Fibroblast of upper back skin (primary cell): ENCODE data around the gene OXA1L.
A peak's percentile ranks its signal among the peaks of the same experiment; 100 is the strongest.
"Not testable (repeated sequence)": the region's sequence is repeated elsewhere in the genome, so short reads cannot be mapped to it uniquely, and the experiment has no call there.

Experiments used
- DNase-seq: peaks from one replicate; pipeline ENCODE4 v3.0.0-alpha.2; 2013

Gene OXA1L

DNA sequence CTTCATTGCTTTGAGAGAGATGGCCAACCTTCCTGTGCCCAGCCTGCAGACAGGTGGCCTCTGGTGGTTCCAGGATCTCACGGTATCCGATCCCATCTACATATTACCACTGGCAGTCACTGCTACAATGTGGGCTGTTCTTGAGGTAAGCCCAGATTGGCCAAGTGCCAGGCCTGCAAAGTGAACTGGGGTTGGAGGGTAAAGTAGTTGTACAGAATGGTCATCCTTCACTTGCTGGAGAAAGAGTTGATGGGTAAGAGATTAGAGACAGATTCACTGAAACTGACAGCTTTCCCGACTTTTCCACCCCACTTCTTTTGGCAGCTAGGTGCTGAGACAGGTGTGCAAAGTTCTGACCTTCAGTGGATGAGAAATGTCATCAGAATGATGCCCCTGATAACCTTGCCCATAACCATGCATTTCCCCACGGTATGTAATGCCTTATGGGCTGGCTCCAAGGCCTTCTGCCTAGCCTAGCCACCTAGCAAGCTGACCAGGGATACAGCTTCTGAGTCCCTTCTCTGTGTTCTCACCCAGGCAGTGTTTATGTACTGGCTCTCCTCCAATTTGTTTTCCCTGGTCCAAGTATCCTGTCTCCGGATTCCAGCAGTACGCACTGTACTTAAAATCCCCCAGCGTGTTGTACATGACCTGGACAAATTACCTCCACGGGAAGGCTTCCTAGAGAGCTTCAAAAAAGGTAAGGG is 4.1 kb downstream of the OXA1L start:
- DNase-seq, result no peak

DNA sequence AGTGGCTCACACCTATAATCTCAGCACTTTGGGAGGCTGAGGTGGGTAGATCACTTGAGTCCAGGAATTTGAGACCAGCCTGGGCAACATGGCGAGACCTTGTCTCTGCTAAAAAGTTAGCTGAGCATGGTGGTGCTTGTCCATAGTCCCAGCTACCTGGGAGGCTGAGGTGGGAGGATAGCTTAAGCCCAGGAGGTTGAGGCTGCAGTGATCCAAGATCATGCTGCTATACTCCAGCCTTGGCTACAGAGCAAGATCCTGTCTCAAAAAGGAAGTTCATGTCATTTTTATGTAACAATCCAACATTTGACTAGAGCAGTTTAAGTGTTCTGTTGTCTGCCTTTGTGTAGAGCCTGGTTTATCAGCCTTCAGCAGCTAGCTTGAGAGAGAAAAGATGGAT is 6.2 kb downstream of the OXA1L start:
- no peak for DNase-seq

DNA sequence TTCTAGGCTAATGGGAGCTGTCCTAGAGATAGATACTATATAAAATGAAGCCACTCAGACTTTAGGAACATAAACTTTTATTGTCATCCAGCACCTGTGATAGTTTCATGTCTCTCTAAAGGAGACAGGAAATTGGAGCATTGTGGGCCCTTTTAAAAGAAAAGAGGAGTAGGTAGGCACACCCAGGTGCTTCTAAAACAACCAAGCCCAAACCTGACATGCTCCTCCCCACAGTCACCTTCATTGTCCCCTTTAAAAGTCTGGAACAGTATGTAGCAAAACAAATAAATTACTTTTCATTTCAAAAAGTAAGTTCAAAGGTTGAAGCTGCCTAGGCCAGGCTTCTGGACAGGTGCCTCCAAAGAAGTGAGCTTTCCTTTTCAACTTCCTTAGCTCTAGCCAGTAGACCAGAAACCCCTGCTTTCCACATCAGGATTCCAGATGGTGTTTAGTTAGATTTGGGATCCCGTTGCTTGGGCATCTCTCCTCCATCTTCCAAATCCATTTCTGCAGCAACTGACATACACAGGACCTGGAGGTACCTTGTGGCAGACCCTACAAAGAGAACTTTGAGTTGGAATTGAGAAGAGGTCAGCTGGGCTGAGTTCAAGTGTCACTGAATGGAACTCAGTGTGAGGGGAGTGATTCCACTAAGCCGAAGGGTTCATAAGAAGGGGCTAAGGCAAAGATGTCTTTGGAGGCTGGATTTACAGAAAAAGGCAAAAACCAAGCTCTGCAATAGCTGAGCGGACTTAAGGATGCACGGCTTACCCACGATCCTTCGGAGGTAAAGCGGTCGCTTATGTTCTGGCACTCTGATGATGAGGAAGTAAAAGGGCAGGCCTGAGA is 6.9 kb downstream of the OXA1L start:
- DNase-seq, result no peak

DNA sequence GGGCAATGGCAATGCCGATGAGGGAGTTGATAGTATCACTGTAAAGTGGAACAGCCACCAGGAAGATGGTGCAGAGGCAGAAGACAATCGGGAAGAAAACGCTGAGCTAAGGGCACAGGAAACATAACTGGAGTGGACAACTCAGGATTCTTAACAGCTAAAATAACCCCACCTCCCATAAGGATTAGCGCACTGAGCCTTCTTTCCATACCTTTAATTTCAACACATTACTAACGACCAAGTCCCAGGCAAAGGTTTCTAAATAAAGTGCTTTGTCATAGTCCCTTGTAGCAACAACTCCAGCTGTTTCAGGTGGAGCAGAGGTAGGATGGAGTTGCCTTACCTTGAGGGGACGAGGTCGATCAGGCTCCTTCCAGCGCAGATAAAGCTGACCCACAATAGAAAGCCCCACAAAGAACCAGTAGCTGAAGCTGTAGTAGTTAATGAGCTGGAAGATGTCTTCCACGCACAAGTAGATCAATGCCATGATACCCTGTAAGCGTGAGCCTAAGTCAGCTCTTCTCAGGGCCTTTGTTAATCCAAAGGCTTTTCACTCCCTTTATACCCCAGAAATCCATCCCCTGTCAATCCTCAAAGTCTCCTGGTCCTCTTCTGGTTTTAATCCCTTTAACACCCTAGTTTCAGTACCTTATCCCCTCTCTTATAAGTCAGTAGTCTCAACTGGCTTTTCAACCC is 7.7 kb downstream of the OXA1L start:
- no peak for DNase-seq

DNA sequence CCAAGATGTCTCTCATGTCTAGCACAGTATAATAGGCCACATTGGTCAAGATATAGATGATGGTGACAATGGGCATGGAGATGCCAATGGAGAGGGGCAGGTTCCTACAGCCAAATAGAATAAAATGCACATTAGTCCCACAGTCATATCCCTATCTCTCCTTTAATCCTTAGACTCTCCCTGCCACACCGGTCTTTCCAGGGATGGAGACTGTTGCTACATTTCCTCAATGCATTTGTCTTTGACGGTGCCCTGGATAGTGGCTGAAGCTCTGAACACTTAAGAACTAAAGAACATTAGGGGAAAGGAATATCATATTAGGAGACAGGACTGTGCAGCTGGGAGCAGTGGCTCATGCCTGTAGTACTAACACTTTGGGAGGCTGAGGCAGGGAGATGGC is 9.7 kb downstream of the OXA1L start:
- no peak for DNase-seq

DNA sequence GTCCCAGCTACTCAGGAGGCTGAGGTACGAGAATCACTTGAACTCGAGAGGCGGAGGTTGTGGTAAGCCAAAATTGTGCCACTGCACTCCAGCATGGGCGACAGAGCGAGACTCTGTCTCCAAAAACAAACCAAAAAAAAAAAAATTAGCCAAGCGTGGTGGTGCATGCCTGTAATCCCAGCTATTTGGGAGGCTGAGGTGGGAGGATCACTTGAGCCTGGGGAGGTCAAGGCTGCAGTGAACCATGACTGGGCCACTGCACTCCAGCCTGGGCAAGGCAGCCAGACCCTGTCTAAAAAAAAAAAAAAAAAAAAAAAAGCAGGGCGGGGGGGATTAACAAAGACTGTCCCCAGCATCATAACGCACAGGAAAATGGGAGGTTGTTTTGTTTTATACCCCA is 10.4 kb downstream of the OXA1L start:
- not testable (repeated sequence) for DNase-seq

DNA sequence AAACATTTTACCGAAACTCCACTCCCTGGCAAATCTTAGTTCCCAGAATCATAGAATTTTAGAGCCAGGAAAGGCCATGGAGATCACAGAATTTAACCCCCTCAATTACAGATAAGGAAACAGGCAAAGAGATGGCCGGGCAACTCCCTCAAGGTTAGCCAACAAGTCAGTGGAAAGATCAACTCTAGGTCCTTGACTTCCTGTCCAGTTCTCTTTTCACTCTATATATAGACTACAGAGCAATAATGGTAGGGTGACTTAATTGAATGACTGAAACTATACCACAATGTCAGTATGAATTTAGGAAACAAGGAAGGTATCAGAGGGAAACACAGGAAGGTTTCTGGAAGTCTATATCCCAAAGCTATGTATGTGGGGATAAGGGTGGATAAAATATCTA is 11.6 kb downstream of the OXA1L start:
- no peak for DNase-seq

DNA sequence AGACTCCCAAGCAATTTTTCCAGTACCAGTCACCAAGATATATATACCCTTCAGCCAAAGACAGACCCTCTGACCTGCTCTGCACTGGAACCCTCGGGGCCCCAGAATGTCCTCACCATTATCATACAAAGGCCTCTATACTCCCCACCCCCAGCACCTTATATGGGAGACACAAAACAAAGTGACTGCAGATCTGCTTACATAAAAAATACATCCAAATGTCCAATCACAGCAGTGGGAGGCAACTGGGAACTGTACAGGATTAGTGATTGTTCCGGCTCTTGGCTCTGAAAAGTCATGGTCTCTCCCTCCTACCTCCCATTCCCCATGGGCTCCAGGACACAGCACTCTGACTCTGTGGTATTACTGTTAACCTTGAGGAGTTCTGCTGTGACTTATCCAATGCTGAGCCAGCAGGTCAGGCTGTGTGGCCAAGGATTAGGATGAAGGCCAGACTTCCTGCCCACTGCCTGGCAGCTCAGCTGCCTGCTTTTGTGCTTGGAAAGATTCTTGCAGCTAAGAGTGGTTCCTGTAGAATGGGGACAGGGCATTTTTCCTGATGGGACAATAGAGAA is 13.7 kb downstream of the OXA1L start:
- no peak for DNase-seq

DNA sequence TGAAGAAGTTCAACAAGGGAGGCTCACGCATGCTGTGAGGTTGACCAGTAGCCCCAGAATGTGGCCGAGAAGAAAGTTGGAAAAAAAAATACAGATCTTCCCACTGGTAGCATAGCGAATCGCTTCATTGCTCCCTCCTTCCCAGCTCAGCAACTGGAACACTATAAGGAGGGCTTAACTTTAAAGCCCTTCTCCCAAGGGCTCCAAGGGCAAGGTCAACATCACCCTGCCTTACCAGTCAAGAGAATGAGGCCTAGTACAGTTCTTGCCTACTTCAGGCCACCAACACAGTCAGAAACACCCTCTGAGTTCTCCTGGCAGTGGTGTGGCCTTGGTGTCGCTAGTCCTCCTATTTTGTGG is 14.4 kb downstream of the OXA1L start:
- no peak for DNase-seq

DNA sequence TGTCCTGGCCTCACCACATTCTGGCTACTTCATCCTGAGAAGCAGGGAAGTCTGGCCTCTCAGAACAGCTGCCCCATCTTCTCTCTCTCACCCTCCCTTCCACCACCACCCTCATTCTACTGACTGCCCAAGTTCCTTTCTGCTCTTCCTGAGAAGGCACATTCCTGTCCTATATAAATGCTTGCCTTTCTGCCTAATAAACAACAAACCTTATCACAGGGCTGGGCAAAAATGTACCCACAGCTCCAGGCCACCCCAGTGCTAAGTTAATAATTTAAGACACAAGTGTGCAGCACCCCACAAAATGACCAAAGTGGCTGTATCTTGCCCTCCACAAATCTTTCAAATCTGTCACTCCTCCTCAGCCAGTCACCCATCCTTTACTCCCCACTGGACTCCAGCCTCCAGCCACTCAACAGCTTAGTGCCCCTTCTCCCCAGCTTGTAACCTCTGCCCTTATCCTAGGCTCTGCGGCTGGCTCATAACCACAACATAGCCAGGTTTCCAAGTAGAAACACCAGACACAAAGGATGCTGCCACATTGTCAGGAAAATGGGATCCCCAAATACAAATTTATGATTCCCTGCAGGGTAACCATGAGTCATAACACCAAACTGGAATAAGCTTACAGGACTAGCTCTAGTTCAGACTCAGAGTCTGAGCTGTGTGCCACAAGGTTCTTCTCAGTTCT is 15.0 kb downstream of the OXA1L start:
- peak; percentile 32 for DNase-seq

DNA sequence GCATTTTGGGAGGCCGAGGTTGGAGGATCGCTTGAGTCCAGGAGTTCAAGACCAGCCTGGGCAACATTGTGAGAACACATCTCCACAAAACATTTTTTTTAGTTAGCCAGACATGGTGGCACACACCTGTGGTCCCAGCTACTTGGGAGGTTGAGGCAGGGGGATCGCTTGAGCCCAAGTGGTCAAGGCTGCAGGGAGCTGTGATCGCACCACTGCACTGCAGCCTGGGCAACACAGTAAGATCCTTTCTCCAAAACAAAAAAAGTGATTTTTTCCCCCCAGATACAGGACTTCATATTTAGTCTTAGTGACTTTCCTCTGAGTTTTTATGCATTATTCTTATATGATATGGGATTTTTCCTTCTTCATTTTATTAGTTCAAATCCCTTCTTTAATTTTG is 20.2 kb downstream of the OXA1L start:
- no peak for DNase-seq

DNA sequence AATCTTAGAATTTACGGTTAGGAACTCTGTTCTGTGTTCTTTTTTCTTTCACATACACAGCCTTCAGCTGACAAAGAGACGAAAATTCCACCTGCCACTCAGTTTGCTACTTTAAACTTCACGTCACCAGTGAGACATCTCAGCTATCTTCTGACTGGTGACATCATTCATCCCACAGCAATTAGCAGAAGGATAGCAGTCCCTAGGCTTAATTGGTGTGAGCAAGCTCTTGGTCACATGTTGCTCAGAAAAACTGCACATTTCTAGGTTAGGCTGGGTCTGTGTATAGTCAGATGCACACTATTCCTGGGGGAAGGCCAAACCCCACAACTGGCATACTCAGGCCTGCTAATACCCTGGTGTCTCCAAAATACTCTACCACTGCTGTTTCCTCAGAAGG is 24.8 kb downstream of the OXA1L start:
- peak; percentile 55 for DNase-seq

DNA sequence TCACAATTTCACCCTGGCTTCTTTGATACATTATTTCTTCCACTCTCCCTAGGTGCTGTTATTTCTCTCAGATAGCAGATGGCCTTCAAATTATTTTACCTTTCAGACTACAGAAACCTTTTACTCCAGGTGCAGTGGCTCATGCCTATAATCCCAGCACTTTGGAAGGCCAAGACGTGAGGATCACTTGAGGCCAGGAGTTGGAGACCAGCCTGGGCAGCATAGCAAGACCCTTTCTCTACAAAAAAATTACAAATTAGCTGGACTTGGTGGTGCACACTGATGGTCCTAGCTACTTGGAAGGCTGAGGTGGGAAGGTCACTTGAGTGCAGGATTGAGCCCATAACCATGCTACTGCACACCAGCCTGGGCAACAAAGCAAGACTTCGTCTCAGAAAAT is 25.7 kb downstream of the OXA1L start:
- DNase-seq, result no peak

DNA sequence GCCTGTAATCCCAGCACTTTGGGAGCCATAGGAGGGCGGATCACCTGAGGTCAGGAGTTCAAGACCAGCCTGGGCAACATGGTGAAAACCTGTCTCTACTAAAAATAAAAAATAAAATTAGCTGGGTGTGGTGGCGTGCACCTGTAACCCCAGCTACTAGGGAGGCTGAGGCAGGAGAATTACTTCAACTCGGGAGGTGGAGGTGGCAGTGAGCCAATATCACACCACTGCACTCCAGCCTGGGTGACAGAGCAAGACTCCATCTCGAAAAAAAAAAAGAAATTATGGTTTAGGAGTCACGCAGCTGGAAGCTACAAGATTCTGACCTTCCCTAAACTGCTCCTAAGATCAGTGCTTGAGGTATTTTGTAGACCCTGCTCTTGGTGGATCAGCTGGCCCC is 27.1 kb downstream of the OXA1L start:
- DNase-seq, result not testable (repeated sequence)

DNA sequence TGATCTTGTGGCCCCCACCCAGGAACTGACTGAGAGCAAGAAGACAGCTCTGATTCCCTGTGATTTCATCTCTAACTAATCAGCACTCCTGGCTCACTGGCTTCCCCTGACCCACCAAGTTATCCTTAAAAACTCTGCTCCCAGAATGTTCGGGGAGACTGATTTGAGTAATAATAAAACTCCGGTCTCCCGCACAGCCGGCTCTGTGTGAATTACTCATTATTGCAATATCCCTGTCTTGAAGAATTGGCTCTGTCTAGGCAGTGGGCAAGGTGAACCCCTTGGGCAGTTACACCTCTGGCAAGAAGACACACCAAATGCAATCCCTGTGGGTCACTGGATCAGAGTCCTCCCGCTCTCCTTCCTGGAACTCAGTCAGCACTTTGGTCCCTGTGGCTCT is 27.5 kb downstream of the OXA1L start:
- no peak for DNase-seq

DNA sequence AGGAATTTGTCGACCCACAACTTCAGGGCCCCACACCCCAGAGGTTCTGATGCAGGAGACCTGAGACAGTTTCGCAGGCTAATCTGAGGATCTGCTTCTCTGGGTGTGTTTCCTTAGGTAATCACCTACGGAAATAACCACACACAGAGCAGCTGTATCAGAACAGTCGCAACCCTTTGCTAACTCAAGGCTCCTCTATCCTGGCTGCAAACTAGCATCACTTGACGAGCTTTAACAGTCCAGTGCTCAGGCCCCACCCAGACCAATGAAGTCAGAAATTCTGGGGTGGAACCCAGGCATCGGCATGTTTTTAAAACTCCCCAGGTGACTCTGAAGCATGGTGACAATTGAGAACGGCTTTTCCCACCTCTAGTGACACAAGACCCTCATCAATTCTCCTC is 28.1 kb downstream of the OXA1L start:
- no peak for DNase-seq

DNA sequence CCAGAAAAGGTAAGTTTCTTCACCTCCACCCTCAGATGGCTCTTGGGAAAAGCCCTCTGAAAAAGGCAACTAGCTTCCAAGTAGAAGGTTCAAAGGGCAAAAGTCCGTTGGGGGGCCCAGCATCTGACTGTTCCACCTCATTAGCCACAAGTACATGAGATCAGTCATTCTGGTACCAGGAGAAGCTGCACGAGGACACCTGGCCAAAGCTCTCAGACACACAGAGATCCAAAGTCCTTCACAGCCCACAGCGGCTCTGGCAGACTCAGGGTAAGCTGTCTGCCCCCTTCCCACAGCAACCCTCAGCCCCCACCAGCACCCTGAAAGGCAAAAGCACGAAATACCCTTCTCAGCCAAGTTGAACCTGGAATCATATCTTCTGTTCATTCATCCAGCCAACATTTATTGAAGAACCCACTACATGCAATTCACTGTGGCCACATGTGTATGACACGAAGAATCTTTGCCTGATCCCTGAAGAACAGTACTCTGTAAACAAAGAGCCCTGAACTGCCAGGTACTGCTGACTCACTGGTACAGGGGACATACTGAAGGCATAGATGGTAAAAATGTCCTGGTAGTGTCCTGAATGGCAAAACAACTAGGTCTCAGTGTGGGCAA is 29.7 kb downstream of the OXA1L start:
- no peak for DNase-seq

DNA sequence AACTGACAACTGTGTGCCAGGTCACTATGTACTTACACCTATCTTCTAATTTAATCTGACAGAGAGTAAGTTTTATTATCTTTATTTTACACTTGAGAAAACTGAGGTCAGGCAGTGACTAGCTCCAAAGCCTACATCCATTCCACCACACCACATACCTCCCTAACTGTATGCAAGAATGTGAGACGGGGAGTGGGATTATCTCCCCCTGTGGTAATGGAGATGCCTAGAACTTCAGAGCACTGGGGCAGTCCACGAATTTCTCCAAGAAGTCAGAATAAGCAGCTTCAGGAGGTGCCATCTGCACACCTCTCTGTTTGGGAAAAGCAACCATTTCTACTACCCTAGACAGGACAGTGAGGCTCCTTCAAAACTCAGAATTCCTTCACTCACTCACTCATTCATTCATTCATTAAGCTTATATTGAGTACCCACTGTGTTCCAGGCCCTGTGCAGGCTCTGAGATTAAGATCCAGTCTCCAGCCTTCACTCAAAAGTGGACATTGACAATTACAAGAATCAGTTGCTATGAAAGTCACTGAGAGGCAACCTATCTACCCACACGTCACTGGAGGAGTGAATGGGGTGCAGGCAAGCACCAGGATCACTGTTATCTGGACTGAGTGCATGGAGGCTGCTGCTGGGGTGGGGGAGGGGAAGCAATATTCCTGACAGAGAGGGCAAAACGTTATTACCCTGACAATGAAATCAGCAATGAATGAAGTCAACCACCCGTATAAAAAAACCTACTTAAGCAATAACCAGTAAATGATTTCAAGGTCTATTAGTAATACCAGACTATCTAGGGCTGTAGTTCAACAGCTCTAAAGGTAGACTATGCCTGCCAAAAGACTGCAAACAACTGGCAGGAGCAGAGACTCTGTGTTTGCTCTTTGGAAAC is 30.8 kb downstream of the OXA1L start:
- DNase-seq, result no peak

DNA sequence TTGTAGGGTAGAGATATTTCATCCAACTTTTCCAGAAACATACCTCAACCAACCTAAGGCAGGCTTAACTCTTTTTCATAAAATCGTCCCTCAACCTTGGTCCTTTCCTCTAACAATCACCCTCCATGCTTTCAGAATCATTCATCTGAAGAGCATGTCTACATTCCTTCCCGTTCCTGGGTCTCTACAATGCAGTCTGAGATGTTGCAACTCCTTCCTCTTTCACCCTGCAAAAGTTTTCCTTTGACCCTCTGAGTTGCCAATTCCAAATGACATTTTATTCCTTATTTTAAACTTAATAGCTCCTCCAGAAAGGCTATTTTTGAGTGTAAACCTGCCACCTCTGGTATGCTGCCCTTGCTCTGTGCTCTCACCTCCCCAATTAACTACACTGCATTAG is 32.0 kb downstream of the OXA1L start:
- no peak for DNase-seq

DNA sequence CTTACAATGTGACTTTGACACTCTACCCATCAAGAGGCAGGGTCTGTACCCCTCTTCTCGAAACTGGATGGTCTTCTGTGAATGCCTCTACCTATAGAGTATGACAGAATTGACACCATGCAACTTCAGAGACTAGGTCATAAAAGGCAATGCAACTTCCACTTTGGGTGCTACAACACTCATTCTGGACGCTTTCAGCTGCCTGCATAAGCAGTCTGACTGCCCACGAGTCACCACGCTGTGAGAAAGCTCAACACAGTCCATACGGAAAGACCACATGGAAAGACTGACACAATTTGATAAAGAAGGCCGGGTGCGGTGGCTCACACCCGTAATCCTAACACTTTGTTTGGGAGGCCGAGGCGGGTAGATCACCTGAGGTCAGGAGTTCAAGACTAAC is 33.9 kb downstream of the OXA1L start:
- no peak for DNase-seq

DNA sequence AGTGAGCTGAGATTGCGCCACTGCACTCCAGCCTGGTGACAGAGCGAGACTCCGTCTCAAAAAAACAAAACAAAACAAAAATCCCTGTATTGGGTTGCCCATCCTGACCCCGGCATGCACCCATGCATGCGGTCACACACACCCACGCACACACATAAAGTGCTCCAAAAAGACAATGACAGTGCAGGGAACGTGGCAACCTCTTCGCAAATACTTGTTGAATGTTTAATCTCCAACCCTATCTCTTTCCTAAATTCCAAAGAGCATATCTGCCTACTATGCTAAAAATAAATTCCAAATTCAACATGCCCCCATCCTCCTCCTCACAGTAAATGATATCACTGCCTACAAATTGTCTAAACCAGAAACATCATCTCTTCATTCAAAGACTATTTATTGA is 35.2 kb downstream of the OXA1L start:
- DNase-seq, result no peak
